Cardiac fibroblast (primary cell): ENCODE results near the gene FAM120B.

Experiments used
- DNase-seq, 2 donors: peaks; one replicate each; pipeline versions ENCODE4 v3.0.0 to v3.0.0-alpha.2; 2010; ENCODE audit warnings: low read depth in 2 of 2
- H3K4me3 ChIP-seq, 2 donors: replicated peaks in 1 of 2; 1 replicate in 1 of 2; 2 replicates in 1 of 2; pipeline ENCODE4 v1.5.1; 2011; ENCODE audit warnings: low read depth in 2 of 2, low read length in 2 of 2, mild to moderate bottlenecking in 2 of 2, moderate library complexity in 1 of 2
- CTCF ChIP-seq: IDR thresholded peaks from one replicate; pipeline ENCODE4 v1.5.1; 2011; ENCODE audit warnings: low read depth, mild to moderate bottlenecking, low read length, inconsistent platforms

Gene FAM120B

GRCh38 chr6:170433163-170434116 is 126.9 kb downstream of the FAM120B start:
- DNase-seq, result no peak
- TF ChIP-seq CTCF, result no peak

GRCh38 chr6:170434117-170434820 is 127.7 kb downstream of the FAM120B start:
- H3K4me3 ChIP-seq, result no peak overlapping the region
- no peak for TF ChIP-seq CTCF
- DNase-seq, result no peak

More at GRCh38 chr6:170433163-170434116, 126.9 kb downstream of the FAM120B start:
- no peak overlapping the region for H3K4me3 ChIP-seq

- no peak for DNase-seq
- no peak overlapping the region for H3K4me3 ChIP-seq
- TF ChIP-seq CTCF, result no peak
These were observed 128.2 kb downstream of the FAM120B start for GRCh38 chr6:170434821-170435155.

- DNase-seq, result no peak
- H3K4me3 ChIP-seq, result no peak overlapping the region
- TF ChIP-seq CTCF, result no peak
These were observed 129.2 kb downstream of the FAM120B start for GRCh38 chr6:170435766-170436165.

- no peak for DNase-seq
- no peak for TF ChIP-seq CTCF
- H3K4me3 ChIP-seq, result no peak overlapping the region
These were observed 129.8 kb downstream of the FAM120B start for GRCh38 chr6:170436209-170436809.

- DNase-seq, result no peak
- H3K4me3 ChIP-seq, result peak overlapping the region; percentile 5 to 8
- no peak for TF ChIP-seq CTCF
These were observed 131.3 kb downstream of the FAM120B start for GRCh38 chr6:170437719-170438401.
